ENCODE data around the gene DNAAF5. TPM values are rescaled to one million over a fixed set of nuclear protein-coding genes. Genes with fewer than 3 reads are reported as not detected.

Gene DNAAF5
- total RNA-seq, 2 experiments from 2014 or later = 25.5 to 27.0 TPM

GRCh38 chr7:727104-727805 is 756 bp downstream of the DNAAF5 start, which contains the start of gene PRKAR1B:
PRKAR1B (minus strand) TSS chr7:727281; CDS start chr7:711505, 15,776 bp downstream.
- ATAC-seq = peak; percentile 69

GRCh38 chr7:727806-728460 is 1.4 kb downstream of the DNAAF5 start:
- H3K4me3 Mint-ChIP-seq = peak overlapping the region; percentile 81
- DNase-seq (no peak), ATAC-seq (no peak)
- H3K27ac Mint-ChIP-seq = peak overlapping the region; percentile 43
- H3K27me3 Mint-ChIP-seq (ENCODE audit: low read depth) = no peaks in the 10 kb centered on the region
- ChIA-PET CTCF (interaction anchor here (1.0 kb wide), 1 partner anchor 406 kb away, joined by 3 read pairs; no protein-coding TSS in a partner anchor), POLR2A (interaction anchor here (0.8 to 1.5 kb wide), 3 partner anchors 110 to 146 kb away, joined by 3 to 6 read pairs (median 3); no protein-coding TSS in a partner anchor)
- H3K36me3 Mint-ChIP-seq (ENCODE audit: low read depth) = peaks cover 55% of the 10 kb centered on the region
- H3K9me3 Mint-ChIP-seq (ENCODE audit: insufficient read depth) = peaks cover 9% of the 10 kb centered on the region
- peaks cover 28% of the 10 kb centered on the region for H3K4me1 Mint-ChIP-seq (ENCODE audit: low read depth)

More at GRCh38 chr7:727104-727805, 756 bp downstream of the DNAAF5 start, which contains the start of gene PRKAR1B:
- DNase-seq = peak; percentile 63
- Mint-ChIP-seq H3K27me3 (ENCODE audit: low read depth) (no peaks in the 10 kb centered on the region), H3K36me3 (ENCODE audit: low read depth) (peaks cover 56% of the 10 kb centered on the region), H3K9me3 (ENCODE audit: insufficient read depth) (peaks cover 13% of the 10 kb centered on the region), H3K4me3 (peak within 1 kb of the TSS; percentile 81), H3K27ac (peak within 1 kb of the TSS; percentile 90), H3K4me1 (ENCODE audit: low read depth) (peaks cover 28% of the 10 kb centered on the region)
- ChIA-PET CTCF (interaction anchor here (1.0 kb wide), 1 partner anchor 405 kb away, joined by 3 read pairs; no protein-coding TSS in a partner anchor), POLR2A (interaction anchor here (0.8 to 1.8 kb wide), 3 partner anchors 109 to 145 kb away, joined by 3 to 10 read pairs (median 3); no protein-coding TSS in a partner anchor)

DNA sequence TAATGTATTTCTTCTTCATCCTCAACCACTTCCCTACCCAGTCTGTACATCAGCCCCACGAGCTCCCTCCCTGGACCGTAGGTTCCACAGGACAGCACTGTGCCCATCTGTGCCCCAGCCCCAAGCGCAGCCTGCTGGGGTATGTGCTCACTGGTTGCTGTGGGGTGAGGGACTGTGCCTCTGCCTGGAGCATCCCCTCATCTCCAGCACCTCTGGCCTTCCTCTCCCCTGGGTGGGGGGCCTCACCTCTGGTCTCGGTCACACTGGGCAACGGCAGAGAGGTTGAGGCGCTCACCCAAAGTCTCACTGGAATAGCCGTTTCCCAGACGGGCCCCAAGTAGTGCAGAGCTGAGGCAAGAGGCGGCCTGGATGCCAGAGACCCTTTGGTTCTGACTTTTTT is 2.1 kb downstream of the DNAAF5 start:
- H3K27ac Mint-ChIP-seq = peak overlapping the region; percentile 43
- H3K27me3 Mint-ChIP-seq (ENCODE audit: low read depth) = no peaks in the 10 kb centered on the region
- POLR2A ChIA-PET = interaction anchor here (1.5 kb wide), 1 partner anchor 110 kb away, joined by 6 read pairs; no protein-coding TSS in a partner anchor
- no peak for DNase-seq
- CTCF ChIA-PET = interaction anchor here (1.0 kb wide), 1 partner anchor 407 kb away, joined by 3 read pairs; no protein-coding TSS in a partner anchor
- H3K9me3 Mint-ChIP-seq (ENCODE audit: insufficient read depth) = peaks cover 8% of the 10 kb centered on the region
- peak overlapping the region; percentile 81 for H3K4me3 Mint-ChIP-seq
- peaks cover 48% of the 10 kb centered on the region for H3K36me3 Mint-ChIP-seq (ENCODE audit: low read depth)
- peaks cover 28% of the 10 kb centered on the region for H3K4me1 Mint-ChIP-seq (ENCODE audit: low read depth)
- ATAC-seq = no peak

DNA sequence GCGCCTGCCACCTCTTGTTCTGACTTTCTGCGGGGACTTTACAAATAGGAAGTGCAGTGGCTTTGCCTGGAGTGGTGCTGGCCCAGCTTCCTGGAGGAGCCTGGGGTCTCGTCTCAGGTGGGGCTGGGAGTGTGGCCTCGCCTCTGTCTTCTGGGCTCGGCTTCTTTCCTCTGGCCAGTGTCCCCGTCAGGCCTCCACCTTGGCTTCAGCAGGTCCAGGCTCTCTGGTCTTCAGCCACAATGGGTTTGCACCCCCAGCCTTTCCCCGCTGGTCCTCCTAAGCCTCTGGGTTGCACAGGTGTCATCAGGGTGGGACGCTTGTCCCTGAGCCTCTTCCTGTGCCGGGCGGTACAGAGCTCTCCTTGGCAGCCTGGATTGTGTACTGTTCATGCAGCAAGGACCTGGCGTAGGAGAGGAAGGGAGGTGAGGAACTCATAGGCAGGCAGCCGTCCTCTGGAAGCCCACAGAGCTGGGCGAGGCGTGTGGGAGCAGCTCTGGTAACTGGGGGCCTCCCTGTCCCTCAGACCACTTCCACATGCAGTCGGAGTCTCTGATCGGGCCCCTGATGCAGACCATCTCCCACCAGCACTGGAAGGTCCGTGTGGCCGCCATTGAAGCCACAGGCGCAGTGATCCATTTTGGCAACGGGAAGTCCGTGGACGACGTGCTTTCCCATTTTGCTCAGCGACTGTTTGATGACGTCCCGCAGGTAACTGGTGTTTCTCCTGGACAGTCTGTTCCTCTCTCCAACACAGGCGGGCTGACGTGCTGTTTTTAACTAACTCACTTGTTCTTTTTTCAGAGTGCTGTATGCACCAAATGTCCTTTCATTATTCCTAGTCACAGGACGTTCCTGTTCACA is 2.9 kb downstream of the DNAAF5 start:
- CTCF ChIA-PET = no interaction called here
- POLR2A ChIA-PET = interaction anchor here (1.5 kb wide), 1 partner anchor 111 kb away, joined by 6 read pairs; no protein-coding TSS in a partner anchor
- DNase-seq (no peak), ATAC-seq (no peak)
- Mint-ChIP-seq H3K9me3 (ENCODE audit: insufficient read depth) (peaks cover 3% of the 10 kb centered on the region), H3K27me3 (ENCODE audit: low read depth) (no peaks in the 10 kb centered on the region), H3K4me1 (ENCODE audit: low read depth) (peaks cover 28% of the 10 kb centered on the region), H3K27ac (no peak overlapping the region), H3K36me3 (ENCODE audit: low read depth) (peaks cover 40% of the 10 kb centered on the region), H3K4me3 (peak overlapping the region; percentile 18)

DNA sequence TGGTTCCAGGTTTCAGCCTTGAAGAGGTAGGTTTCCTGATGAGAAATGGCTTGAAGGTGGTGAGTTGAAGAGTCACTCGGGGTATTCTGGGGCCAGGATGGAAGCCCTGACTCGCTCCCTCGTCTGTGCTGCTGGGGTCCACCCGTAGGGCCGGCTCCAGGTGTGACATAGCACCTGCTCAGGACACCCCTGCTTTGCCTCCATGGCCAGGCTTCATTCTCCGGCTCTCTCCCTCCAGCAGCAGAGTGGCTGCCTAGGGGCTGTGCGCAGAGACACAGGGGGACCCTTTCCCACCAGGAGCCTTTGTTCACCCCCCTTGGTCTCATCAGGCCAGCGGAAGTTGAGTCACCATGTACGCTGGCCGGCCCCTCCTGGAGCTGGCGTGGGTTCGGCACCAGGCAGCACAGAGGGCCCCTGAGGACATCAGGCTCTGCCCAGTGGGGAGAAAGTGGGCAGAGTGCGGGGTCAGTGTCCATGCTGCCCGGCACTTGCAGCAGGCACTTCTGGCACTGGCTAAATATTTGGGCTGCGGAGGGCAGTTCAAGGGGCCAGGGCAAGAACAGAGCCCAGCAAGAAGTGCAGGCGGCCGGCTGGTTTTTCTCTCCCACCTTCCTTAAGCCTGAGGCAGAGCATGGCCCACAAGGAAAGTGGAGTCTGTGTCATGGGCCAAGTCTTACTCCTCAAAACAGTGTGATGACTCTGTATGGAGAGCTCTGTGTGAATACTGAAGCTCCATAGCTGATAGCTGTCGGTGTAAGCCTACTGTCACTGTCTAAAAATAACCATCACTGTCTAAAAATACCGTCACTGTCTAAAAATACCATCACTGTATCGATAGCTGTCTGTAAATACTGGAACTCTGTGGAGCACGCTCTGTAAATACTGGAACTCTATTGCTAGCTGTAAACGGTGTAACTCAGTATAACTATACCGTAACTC is 4.3 kb downstream of the DNAAF5 start:
- no peak for DNase-seq
- H3K4me3 Mint-ChIP-seq = no peak overlapping the region
- CTCF ChIA-PET = no interaction called here
- H3K9me3 Mint-ChIP-seq (ENCODE audit: insufficient read depth) = no peaks in the 10 kb centered on the region
- H3K27me3 Mint-ChIP-seq (ENCODE audit: low read depth) = no peaks in the 10 kb centered on the region
- no peak overlapping the region for H3K27ac Mint-ChIP-seq
- POLR2A ChIA-PET = no interaction called here
- ATAC-seq = no peak
- H3K36me3 Mint-ChIP-seq (ENCODE audit: low read depth) = peaks cover 26% of the 10 kb centered on the region
- peaks cover 20% of the 10 kb centered on the region for H3K4me1 Mint-ChIP-seq (ENCODE audit: low read depth)

- ChIA-PET POLR2A (no interaction called here), CTCF (interaction anchor here (1.1 kb wide), 1 partner anchor 366 kb away, joined by 3 read pairs; no protein-coding TSS in a partner anchor)
- no peak for DNase-seq
- peaks cover 23% of the 10 kb centered on the region for H3K36me3 Mint-ChIP-seq (ENCODE audit: low read depth)
- no peak overlapping the region for H3K4me3 Mint-ChIP-seq
- H3K27me3 Mint-ChIP-seq (ENCODE audit: low read depth) = no peaks in the 10 kb centered on the region
- no peaks in the 10 kb centered on the region for H3K9me3 Mint-ChIP-seq (ENCODE audit: insufficient read depth)
- ATAC-seq = no peak
- no peak overlapping the region for H3K27ac Mint-ChIP-seq
- peaks cover 16% of the 10 kb centered on the region for H3K4me1 Mint-ChIP-seq (ENCODE audit: low read depth)
Measured at GRCh38 chr7:731440-732085, 5.1 kb downstream of the DNAAF5 start.

DNA sequence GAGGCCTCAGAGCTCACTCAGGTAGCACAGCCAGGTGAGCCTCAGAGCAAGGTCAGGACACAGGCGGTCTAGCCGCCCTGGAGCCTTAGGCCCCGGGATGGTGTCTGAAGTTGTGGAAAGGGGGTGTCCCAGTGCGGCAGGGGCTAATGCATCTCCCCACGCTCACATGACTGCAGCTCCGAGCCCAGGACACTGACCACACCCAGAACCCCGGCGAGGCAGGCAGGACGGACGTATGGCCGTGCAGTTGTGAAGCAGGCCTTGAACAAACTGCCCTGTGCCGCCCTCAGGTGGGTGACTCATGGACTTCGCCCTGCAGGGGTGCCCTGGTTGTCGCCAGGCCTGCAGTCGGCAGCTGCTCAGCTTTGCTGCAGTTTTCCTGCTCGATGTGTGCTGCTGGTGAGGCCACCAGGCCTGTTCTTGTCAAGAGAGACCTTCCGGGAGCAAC is 5.6 kb downstream of the DNAAF5 start:
- H3K27ac Mint-ChIP-seq = no peak overlapping the region
- H3K4me3 Mint-ChIP-seq = no peak overlapping the region
- no peak for ATAC-seq
- peaks cover 16% of the 10 kb centered on the region for H3K4me1 Mint-ChIP-seq (ENCODE audit: low read depth)
- ChIA-PET POLR2A (no interaction called here), CTCF (interaction anchor here (1.1 kb wide), 1 partner anchor 366 kb away, joined by 3 read pairs; no protein-coding TSS in a partner anchor)
- no peak for DNase-seq
- H3K36me3 Mint-ChIP-seq (ENCODE audit: low read depth) = peaks cover 23% of the 10 kb centered on the region
- no peaks in the 10 kb centered on the region for H3K27me3 Mint-ChIP-seq (ENCODE audit: low read depth)
- H3K9me3 Mint-ChIP-seq (ENCODE audit: insufficient read depth) = no peaks in the 10 kb centered on the region

DNA sequence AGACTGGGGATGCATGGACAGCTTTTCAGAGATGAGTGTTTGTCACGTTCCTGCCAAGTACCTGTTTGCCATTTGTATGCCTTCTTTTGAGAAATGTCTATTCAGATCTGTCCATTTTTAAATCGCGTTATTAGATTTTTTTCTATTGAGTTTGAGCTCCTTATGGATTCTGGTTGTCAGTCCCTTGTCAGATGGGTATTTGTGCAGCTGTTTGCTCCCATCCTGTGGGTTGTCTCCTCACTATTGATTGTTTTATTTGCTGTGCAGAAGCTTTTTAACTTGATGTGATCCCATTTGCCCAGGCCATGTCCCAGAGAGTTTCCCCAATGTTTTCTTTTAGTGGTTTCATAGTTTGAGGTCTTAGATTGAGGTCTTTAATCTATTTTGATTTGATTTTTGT is 6.1 kb downstream of the DNAAF5 start:
- Mint-ChIP-seq H3K27me3 (ENCODE audit: low read depth) (no peaks in the 10 kb centered on the region), H3K27ac (peak overlapping the region; percentile 14), H3K4me1 (ENCODE audit: low read depth) (peaks cover 14% of the 10 kb centered on the region), H3K9me3 (ENCODE audit: insufficient read depth) (no peaks in the 10 kb centered on the region), H3K4me3 (no peak overlapping the region), H3K36me3 (ENCODE audit: low read depth) (peaks cover 26% of the 10 kb centered on the region)
- POLR2A ChIA-PET = no interaction called here
- CTCF ChIA-PET = interaction anchor here (1.1 kb wide), 1 partner anchor 367 kb away, joined by 3 read pairs; no protein-coding TSS in a partner anchor
- DNase-seq (no peak), ATAC-seq (no peak)

GRCh38 chr7:734214-734613 is 7.7 kb downstream of the DNAAF5 start:
- no peak overlapping the region for H3K4me3 Mint-ChIP-seq
- peaks cover 27% of the 10 kb centered on the region for H3K36me3 Mint-ChIP-seq (ENCODE audit: low read depth)
- H3K4me1 Mint-ChIP-seq (ENCODE audit: low read depth) = peaks cover 2% of the 10 kb centered on the region
- no peaks in the 10 kb centered on the region for H3K9me3 Mint-ChIP-seq (ENCODE audit: insufficient read depth)
- DNase-seq (no peak), ATAC-seq (no peak)
- H3K27me3 Mint-ChIP-seq (ENCODE audit: low read depth) = no peaks in the 10 kb centered on the region
- ChIA-PET POLR2A (no interaction called here), CTCF (no interaction called here)
- no peak overlapping the region for H3K27ac Mint-ChIP-seq

DNA sequence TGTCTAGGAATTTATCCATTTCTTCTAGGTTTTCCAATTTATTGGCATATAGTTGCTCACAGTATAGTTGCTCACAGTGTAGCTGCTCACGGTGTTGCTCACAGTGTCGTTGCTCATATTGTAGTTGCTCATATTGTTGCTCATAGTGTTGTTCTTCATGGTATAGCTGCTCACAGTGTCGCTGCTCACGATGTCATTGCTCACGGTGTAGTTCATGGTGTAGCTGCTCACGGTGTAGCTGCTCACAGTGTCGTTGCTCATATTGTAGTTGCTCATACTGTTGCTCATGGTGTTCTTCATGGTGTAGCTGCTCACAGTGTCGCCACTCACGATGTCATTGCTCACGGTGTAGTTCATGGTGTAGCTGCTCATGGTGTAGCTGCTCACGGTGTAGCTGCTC is 8.3 kb downstream of the DNAAF5 start:
- H3K27me3 Mint-ChIP-seq (ENCODE audit: low read depth) = no peaks in the 10 kb centered on the region
- no peaks in the 10 kb centered on the region for H3K9me3 Mint-ChIP-seq (ENCODE audit: insufficient read depth)
- H3K4me3 Mint-ChIP-seq = no peak overlapping the region
- DNase-seq (no peak), ATAC-seq (no peak)
- H3K36me3 Mint-ChIP-seq (ENCODE audit: low read depth) = peaks cover 26% of the 10 kb centered on the region
- ChIA-PET CTCF (no interaction called here), POLR2A (no interaction called here)
- no peak overlapping the region for H3K27ac Mint-ChIP-seq
- H3K4me1 Mint-ChIP-seq (ENCODE audit: low read depth) = peaks cover 2% of the 10 kb centered on the region
